MM.1S (cell line): ENCODE results near the gene KHNYN.

Experiments used
- CTCF ChIP-seq: fragments of 300-600 bp; sonication (generic); IDR thresholded peaks from 2 replicates; pipeline ENCODE4 v1.5.1; 2016; ENCODE audit warnings: antibody characterized with exemption, low read length, mixed read lengths
- EZH2 ChIP-seq: fragments of 300-600 bp; sonication (generic); optimal IDR thresholded peaks from 2 replicates; pipeline ENCODE3; 2017; ENCODE audit warnings: low read depth, mild to moderate bottlenecking, antibody characterized with exemption, low read length, mixed read lengths
- EZH2phosphoT487 ChIP-seq: fragments of 300-600 bp; sonication (generic); IDR thresholded peaks from 2 replicates; pipeline ENCODE4 v1.6.1; 2018; ENCODE audit warnings: antibody characterized with exemption, low read length

DNA sequence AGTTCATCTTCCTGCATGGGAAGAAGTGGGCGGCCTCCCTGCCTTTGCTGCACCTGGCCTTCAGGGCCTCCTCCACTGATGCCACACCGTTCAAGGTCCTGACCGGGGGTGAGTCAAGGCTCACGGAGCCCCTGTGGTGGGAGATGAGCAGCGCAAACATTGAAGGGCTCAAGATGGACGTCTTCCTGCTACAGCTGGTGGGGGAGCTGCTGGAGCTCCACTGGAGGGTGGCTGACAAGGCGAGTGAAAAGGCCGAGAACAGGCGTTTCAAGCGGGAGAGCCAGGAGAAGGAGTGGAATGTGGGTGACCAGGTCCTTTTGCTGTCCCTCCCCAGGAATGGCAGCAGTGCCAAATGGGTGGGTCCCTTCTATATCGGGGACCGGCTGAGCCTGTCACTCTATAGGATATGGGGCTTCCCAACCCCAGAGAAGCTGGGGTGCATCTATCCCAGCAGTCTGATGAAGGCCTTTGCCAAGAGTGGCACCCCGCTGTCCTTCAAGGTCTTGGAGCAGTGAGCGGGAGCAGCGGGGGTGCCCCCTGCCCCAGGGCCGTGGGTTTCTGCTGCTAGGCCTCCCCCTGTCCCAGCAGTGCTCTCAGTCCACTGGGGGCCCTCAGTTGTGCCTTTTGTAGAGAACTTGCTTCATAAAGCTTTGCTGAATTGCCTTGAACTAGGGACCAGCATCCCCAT is 12.7 kb upstream of the KHNYN start:
- TF ChIP-seq CTCF (no peak), EZH2 (no peak), EZH2phosphoT487 (no peak)
